ENCODE measurements around the gene PDLIM1. TPM values are rescaled to one million over a fixed set of nuclear protein-coding genes. Genes with fewer than 3 reads are reported as not detected.
A peak's percentile ranks its signal among the peaks of the same experiment; 100 is the strongest.

The PDLIM1 gene
- total and polyA plus RNA-seq, 9 donors, result 6.1 to 76.7 (median 47.8) TPM

DNA sequence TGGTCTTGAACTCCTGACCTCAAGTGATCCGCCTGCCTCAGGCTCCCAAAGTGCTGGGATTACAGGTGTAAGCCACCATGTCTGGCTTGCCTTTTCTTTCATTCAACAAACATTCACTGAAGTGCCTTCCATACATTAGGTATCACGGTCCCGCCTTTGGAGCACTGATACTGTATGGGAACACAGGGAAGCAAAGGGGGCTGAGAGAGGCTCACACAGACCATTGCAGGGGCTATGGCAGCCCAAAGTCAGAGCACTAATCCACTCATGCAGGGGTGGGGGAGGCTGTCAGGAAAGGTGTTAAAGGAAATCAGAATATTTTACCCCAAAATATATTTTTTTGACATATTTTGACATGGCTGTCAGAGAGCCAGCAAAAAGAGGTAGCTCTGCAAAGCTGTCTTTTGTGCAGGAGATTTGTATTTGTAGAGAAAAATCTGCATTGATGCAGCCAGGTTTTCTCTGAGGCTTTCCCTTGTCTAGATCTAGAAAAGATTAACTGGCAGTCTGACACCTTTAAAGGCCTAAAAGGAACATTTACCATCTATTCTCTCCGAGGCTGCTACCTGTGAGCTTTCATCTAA is 42.0 kb upstream of the PDLIM1 start:
- Histone ChIP-seq H3K4me1 (ENCODE audit: control insufficient read depth, insufficient read depth, low read length) (peaks cover 8% of the 10 kb centered on the region), H3K27me3 (ENCODE audit: control insufficient read depth, insufficient read depth, low read length) (no peaks in the 10 kb centered on the region), H3K4me3 (ENCODE audit: low read length) (no peak overlapping the region), H3K9me3 (replicated peaks; ENCODE audit: control insufficient read depth, low read depth, low read length) (no peaks in the 10 kb centered on the region), H3K36me3 (ENCODE audit: control insufficient read depth, insufficient read depth, low read length) (peaks cover 29% of the 10 kb centered on the region), H3K27ac (ENCODE audit: low read length) (no peak overlapping the region)
- 58% methylated on average over 1 of the region's 4 CpGs for WGBS (ENCODE audit: insufficient coverage)
- DNase-seq, result no peak

DNA sequence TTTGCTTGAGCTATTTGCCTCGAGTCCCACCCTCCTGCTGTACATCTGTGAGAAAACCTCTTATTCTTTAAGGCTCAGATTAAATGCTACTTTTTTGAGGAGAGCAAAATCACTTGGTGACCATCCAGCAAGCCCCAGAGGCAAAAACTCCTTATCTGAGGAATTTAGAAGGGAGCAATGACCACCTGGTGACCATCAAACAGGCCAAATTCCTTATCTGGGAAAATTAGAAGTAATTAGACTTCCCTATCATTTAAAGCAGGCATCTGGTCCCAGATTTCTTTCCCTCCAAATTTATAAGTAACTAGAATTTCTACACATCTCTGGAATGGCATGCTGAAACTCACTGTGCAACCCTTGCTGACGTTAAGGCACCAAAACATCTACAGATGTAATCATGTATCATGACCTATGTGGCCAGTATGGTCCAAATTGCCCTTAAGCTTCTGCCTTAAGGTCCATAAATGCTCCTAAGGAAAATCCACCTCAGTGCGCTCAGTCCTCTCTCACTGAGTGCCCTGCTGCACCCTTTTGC is 40.9 kb upstream of the PDLIM1 start:
- no peaks in the 10 kb centered on the region for H3K27me3 ChIP-seq (ENCODE audit: control insufficient read depth, insufficient read depth, low read length)
- H3K9me3 ChIP-seq (replicated peaks; ENCODE audit: control insufficient read depth, low read depth, low read length), result no peaks in the 10 kb centered on the region
- H3K27ac ChIP-seq (ENCODE audit: low read length), result no peak overlapping the region
- H3K4me3 ChIP-seq (ENCODE audit: low read length), result no peak overlapping the region
- DNase-seq, result no peak
- peaks cover 20% of the 10 kb centered on the region for H3K36me3 ChIP-seq (ENCODE audit: control insufficient read depth, insufficient read depth, low read length)
- H3K4me1 ChIP-seq (ENCODE audit: control insufficient read depth, insufficient read depth, low read length), result peaks cover 18% of the 10 kb centered on the region
- WGBS (ENCODE audit: insufficient coverage), result 84% methylated on average over 2 of the region's 3 CpGs

DNA sequence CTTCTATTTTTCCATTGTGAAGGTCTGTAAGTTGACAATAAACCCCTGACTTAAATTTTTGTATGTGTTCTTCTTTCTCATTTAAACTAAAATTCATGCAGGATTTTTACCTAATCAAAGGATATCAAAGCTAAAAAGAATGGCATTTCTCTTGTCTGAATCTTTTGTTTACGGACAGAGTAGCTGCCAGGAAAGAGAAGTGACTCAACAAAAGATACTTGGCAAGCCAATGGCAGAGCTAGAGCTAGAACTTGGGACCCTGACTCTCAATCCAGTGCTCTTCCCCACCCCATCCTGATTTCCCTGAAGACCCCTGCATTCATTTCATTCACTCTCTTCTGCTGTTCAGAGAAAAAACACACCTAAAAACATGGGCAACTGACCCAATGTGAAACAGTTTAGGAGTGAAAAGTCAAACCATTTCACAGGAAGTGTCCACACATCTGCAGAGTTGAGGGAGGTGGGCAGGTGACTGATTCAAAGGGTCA is 40.2 kb upstream of the PDLIM1 start:
- Histone ChIP-seq H3K4me1 (ENCODE audit: control insufficient read depth, insufficient read depth, low read length) (peaks cover 18% of the 10 kb centered on the region), H3K9me3 (replicated peaks; ENCODE audit: control insufficient read depth, low read depth, low read length) (no peaks in the 10 kb centered on the region), H3K36me3 (ENCODE audit: control insufficient read depth, insufficient read depth, low read length) (peaks cover 14% of the 10 kb centered on the region), H3K4me3 (ENCODE audit: low read length) (no peak overlapping the region), H3K27ac (ENCODE audit: low read length) (no peak overlapping the region), H3K27me3 (ENCODE audit: control insufficient read depth, insufficient read depth, low read length) (no peaks in the 10 kb centered on the region)
- no CpG with 5 or more reads among the region's 1 CpG for WGBS (ENCODE audit: insufficient coverage)
- no peak for DNase-seq

DNA sequence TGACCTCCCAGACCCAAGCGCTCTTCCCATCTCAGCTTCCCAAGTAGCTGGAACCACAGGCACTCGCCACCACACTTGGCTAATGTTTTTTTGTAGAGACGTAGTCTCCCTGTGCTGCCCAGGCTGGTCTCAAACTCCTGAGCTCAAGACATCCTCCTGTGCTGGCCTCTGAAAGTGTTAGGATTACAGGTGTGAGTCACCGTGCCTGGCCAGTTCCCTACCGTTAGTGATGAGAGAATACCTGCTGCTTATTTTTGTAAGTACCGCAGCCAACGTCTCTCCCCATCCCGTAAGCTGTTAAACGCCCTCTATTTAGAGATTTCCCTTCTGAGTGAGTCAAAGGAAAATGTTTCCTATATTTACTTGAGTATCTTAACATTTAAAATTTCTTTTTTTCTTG is 38.5 kb upstream of the PDLIM1 start:
- WGBS (ENCODE audit: insufficient coverage), result 100% methylated on average over 1 of the region's 9 CpGs
- Histone ChIP-seq H3K9me3 (replicated peaks; ENCODE audit: control insufficient read depth, low read depth, low read length) (no peaks in the 10 kb centered on the region), H3K4me3 (ENCODE audit: low read length) (no peak overlapping the region), H3K27ac (ENCODE audit: low read length) (no peak overlapping the region), H3K36me3 (ENCODE audit: control insufficient read depth, insufficient read depth, low read length) (peaks cover 14% of the 10 kb centered on the region), H3K4me1 (ENCODE audit: control insufficient read depth, insufficient read depth, low read length) (peaks cover 16% of the 10 kb centered on the region), H3K27me3 (ENCODE audit: control insufficient read depth, insufficient read depth, low read length) (no peaks in the 10 kb centered on the region)
- DNase-seq, result no peak

DNA sequence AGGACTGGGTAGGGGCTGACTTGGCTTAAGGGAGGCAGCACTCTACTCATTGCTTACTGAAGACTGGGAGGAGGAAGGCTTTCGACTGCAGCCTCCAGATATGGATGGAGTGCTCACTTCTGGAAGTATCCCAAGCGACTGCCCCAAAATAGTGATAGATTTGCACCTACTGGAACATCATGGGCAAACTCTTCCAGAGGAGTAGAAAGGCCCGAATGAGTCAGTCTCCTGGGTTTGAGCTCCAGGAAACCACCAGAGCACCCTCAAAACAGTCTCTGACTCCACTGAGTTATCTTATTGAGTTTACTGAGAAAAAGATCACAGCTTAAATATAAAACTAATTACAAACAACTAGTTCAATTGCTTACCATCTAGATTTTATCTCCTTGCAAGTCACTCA is 37.2 kb upstream of the PDLIM1 start:
- no peaks in the 10 kb centered on the region for H3K9me3 ChIP-seq (replicated peaks; ENCODE audit: control insufficient read depth, low read depth, low read length)
- no peak overlapping the region for H3K4me3 ChIP-seq (ENCODE audit: low read length)
- H3K27me3 ChIP-seq (ENCODE audit: control insufficient read depth, insufficient read depth, low read length), result no peaks in the 10 kb centered on the region
- peaks cover 13% of the 10 kb centered on the region for H3K4me1 ChIP-seq (ENCODE audit: control insufficient read depth, insufficient read depth, low read length)
- no peak overlapping the region for H3K27ac ChIP-seq (ENCODE audit: low read length)
- no peak for DNase-seq
- peaks cover 11% of the 10 kb centered on the region for H3K36me3 ChIP-seq (ENCODE audit: control insufficient read depth, insufficient read depth, low read length)
- 80% methylated on average over 1 of the region's 3 CpGs for WGBS (ENCODE audit: insufficient coverage)

DNA sequence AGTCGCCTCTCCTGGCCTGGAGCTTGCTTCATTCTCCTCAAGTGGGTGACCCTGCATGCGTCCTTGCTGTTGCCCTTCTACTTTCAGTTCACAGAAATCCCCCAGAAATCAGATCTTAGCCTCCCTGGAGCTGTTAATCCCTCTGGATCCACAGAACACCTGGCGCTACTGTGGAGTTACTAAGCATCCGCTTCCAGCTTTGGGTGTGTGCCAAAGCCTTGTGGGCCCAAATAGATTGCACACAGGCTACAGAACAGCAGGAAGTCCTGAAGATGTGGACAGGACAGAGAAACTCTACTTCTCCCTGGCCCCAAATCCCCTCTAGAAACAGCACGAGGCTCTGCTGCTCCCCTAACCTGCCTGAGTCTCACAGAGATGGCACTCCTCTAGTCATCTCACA is 36.6 kb upstream of the PDLIM1 start:
- no peaks in the 10 kb centered on the region for H3K27me3 ChIP-seq (ENCODE audit: control insufficient read depth, insufficient read depth, low read length)
- H3K9me3 ChIP-seq (replicated peaks; ENCODE audit: control insufficient read depth, low read depth, low read length), result no peaks in the 10 kb centered on the region
- peaks cover 11% of the 10 kb centered on the region for H3K36me3 ChIP-seq (ENCODE audit: control insufficient read depth, insufficient read depth, low read length)
- no peak overlapping the region for H3K4me3 ChIP-seq (ENCODE audit: low read length)
- H3K27ac ChIP-seq (ENCODE audit: low read length), result peak overlapping the region; percentile 25
- WGBS (ENCODE audit: insufficient coverage), result 24% methylated on average over 5 of the region's 5 CpGs
- DNase-seq, result peak; percentile 74
- peaks cover 13% of the 10 kb centered on the region for H3K4me1 ChIP-seq (ENCODE audit: control insufficient read depth, insufficient read depth, low read length)

DNA sequence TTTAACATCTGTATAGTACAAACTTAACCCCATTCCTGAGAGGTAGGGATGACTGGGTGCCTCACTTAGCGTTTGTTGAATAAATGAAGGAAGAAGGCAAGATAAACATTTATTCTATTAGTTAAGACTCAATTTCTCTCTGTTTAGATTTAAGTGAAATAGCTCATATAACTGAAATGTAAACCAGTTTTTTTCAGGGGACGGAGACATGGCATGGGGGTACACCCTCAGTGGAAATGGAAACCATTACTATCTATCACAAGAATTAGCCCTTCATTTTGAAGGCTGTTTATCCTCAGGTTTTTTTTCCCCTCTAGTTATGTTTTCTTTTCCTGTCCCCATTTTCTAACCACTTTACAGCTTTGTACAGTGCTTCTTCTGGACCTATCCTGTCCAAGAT is 35.6 kb upstream of the PDLIM1 start:
- H3K4me1 ChIP-seq (ENCODE audit: control insufficient read depth, insufficient read depth, low read length), result peaks cover 13% of the 10 kb centered on the region
- H3K36me3 ChIP-seq (ENCODE audit: control insufficient read depth, insufficient read depth, low read length), result peaks cover 11% of the 10 kb centered on the region
- no peaks in the 10 kb centered on the region for H3K9me3 ChIP-seq (replicated peaks; ENCODE audit: control insufficient read depth, low read depth, low read length)
- DNase-seq, result no peak
- no peak overlapping the region for H3K4me3 ChIP-seq (ENCODE audit: low read length)
- H3K27ac ChIP-seq (ENCODE audit: low read length), result no peak overlapping the region
- no peaks in the 10 kb centered on the region for H3K27me3 ChIP-seq (ENCODE audit: control insufficient read depth, insufficient read depth, low read length)
- WGBS (ENCODE audit: insufficient coverage), result no CpG with 5 or more reads among the region's 2 CpGs

DNA sequence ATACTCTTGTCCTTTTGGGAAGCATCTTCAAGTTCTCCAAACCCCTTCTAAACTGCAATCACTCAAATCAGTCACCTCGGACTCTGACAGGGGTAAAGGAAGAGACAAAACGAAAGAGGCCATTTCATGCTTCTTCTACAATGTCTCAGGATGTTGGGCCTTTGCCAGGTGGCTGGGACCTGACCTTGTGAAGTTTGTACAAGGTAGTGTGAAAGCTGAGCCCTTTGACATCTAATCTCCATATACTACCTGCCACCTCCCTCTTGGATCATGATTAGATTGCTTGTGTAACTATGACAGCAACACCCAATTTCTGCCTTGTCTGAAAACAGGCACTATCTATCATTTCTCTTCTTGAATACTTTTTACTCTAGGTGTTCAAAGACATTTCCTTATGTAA is 35.1 kb upstream of the PDLIM1 start:
- no peak for DNase-seq
- no peak overlapping the region for H3K27ac ChIP-seq (ENCODE audit: low read length)
- peaks cover 11% of the 10 kb centered on the region for H3K36me3 ChIP-seq (ENCODE audit: control insufficient read depth, insufficient read depth, low read length)
- H3K9me3 ChIP-seq (replicated peaks; ENCODE audit: control insufficient read depth, low read depth, low read length), result no peaks in the 10 kb centered on the region
- H3K27me3 ChIP-seq (ENCODE audit: control insufficient read depth, insufficient read depth, low read length), result no peaks in the 10 kb centered on the region
- no peak overlapping the region for H3K4me3 ChIP-seq (ENCODE audit: low read length)
- peaks cover 13% of the 10 kb centered on the region for H3K4me1 ChIP-seq (ENCODE audit: control insufficient read depth, insufficient read depth, low read length)
- WGBS (ENCODE audit: insufficient coverage), result no CpG with 5 or more reads among the region's 2 CpGs

DNA sequence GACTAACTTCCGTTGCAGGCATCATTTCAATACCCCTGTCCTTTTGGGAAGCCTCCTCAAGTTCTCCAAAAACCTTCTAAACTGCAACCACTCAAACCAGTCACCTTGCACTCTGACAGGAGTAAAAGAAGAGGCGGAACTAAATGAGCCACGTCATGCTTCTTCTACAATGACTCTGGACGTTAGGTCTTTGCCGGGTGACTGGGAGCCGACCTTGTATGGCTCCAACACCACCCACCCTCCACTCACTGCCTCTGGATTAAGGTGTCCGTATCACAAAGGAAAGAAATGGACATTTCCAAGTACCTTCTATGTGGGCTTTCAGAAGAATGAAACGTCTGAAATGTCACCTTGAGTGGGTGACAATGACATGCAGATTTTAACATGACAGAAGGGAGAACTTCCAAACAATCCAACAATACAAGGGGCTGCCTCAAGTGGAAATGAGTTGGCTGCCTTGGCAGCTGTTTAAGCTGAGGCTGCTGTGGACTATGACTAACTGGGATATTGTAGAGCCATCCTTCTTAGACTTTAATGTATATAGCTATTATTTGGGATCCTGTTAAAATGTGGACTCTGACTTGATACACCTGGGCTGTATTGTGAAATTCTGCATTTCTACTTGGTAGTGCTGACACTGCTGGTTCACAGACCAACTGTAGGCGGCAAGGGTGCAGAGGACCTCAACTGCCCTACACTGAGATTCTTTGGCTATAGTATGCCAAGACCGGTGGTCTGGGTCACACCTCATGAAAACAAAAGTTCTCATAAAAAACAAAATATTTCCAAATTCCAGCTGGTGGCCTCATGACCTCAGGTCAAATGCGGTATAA is 33.8 kb upstream of the PDLIM1 start:
- no peak overlapping the region for H3K27ac ChIP-seq (ENCODE audit: low read length)

DNA sequence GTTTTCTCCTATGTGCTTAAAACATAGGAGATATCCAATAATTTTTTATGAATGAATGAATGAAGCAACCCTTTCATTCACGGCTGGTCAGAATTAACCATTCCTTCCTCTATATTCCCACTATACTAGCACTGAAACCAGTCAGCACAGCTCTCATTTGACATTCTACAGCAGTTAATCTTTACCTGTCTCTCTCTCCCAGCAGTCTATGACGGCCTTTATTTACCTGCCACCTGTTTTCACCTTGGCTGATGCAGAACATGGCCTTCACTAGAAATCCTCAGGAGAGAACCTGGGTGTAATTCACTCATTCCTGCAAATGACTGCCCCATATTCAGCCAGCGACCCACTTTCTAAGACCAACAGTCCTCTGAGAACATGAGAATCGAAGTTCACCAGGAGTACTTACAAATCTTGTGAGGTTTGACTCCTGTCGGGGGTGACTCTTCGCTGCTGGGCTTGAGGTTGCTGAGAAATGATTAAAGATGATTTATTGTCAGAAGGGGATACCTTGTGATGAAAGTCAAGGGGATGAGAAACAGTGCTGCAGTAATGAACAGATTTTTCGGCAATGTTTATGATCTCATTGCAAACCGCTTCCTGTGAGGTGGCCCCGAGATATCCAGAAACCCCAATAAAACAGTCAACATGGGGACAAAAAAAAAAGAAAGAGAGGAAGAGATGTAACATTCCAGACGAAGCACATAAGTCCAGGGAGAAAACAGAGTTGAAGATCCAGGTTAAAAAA is 30.9 kb upstream of the PDLIM1 start:
- Histone ChIP-seq H3K9me3 (replicated peaks; ENCODE audit: control insufficient read depth, low read depth, low read length) (no peaks in the 10 kb centered on the region), H3K27ac (ENCODE audit: low read length) (no peak overlapping the region), H3K27me3 (ENCODE audit: control insufficient read depth, insufficient read depth, low read length) (no peaks in the 10 kb centered on the region), H3K36me3 (ENCODE audit: control insufficient read depth, insufficient read depth, low read length) (peaks cover 11% of the 10 kb centered on the region), H3K4me1 (ENCODE audit: control insufficient read depth, insufficient read depth, low read length) (no peaks in the 10 kb centered on the region), H3K4me3 (ENCODE audit: low read length) (no peak overlapping the region)
- WGBS (ENCODE audit: insufficient coverage), result 53% methylated on average over 5 of the region's 10 CpGs
- no peak for DNase-seq

More for the DNA sequence above, 33.8 kb upstream of the PDLIM1 start:
- Histone ChIP-seq H3K4me1 (ENCODE audit: control insufficient read depth, insufficient read depth, low read length) (peaks cover 13% of the 10 kb centered on the region), H3K9me3 (replicated peaks; ENCODE audit: control insufficient read depth, low read depth, low read length) (no peaks in the 10 kb centered on the region), H3K4me3 (ENCODE audit: low read length) (no peak overlapping the region), H3K36me3 (ENCODE audit: control insufficient read depth, insufficient read depth, low read length) (peaks cover 11% of the 10 kb centered on the region), H3K27me3 (ENCODE audit: control insufficient read depth, insufficient read depth, low read length) (no peaks in the 10 kb centered on the region)
- no peak for DNase-seq
- no CpG with 5 or more reads among the region's 11 CpGs for WGBS (ENCODE audit: insufficient coverage)

All from muscle of leg (tissue), 11 donors.